Lower leg skin (tissue), 3 donors: ENCODE data around the gene DIS3L2.

Experiments used
- CTCF ChIP-seq, 3 donors: fragments of 450-650 bp; IDR thresholded peaks; one replicate each; pipeline ENCODE4 v1.5.1; 2016; ENCODE audit warnings: antibody characterized with exemption in 3 of 3, mild to moderate bottlenecking in 3 of 3, moderate library complexity in 2 of 3
- POLR2A ChIP-seq, 2 donors: fragments of 450-650 bp; IDR thresholded peaks; one replicate each; pipeline ENCODE4 v1.6.1; 2016 to 2017; ENCODE audit warnings: antibody characterized with exemption in 2 of 2, mild to moderate bottlenecking in 1 of 2, moderate library complexity in 1 of 2

- TF ChIP-seq CTCF (IDR thresholded peaks at IDR 0.05) (no peak), POLR2A (IDR thresholded peaks at IDR 0.05) (no peak)
These were observed 254.5 kb downstream of the DIS3L2 start for GRCh38 chr2:232216028-232216427.
